HL-60 (cell line): ENCODE results near the gene RIN3.
A peak's percentile ranks its signal among the peaks of the same experiment; 100 is the strongest.

Source experiments
- DNase-seq, 2 experiments: peaks; one replicate each; pipeline ENCODE4 v3.0.0-alpha.2; 2010 to 2020; ENCODE audit warnings: low read depth in 1 of 2, low spot score in 1 of 2
- H3K27ac ChIP-seq: fragments of 250-450 bp; sonication (Bioruptor Pico); replicated peaks from 2 replicates; pipeline ENCODE4 v1.5.1; 2020; ENCODE audit warnings: mild to moderate bottlenecking, moderate library complexity
- H3K27me3 ChIP-seq: fragments of 250-450 bp; sonication (Bioruptor Pico); 2 replicates; pipeline ENCODE4 v1.5.1; 2021; ENCODE audit warnings: mild to moderate bottlenecking, moderate library complexity; ENCODE audit not compliant: insufficient read depth, poor library complexity, severe bottlenecking
- H3K4me3 ChIP-seq: replicated peaks from 2 replicates; pipeline ENCODE4 v1.5.1; 2011; ENCODE audit warnings: mild to moderate bottlenecking, control low read depth, low read length; ENCODE audit not compliant: insufficient read depth
- CTCF ChIP-seq: IDR thresholded peaks from one replicate; pipeline ENCODE4 v1.5.1; 2011; ENCODE audit warnings: low read length, control low read depth, inconsistent platforms; ENCODE audit not compliant: insufficient read depth
- GABPA ChIP-seq: IDR thresholded peaks from 2 replicates; pipeline ENCODE4 v1.6.1; 2012; ENCODE audit warnings: low read depth
- POLR2AphosphoS5 ChIP-seq: IDR thresholded peaks from 2 replicates; pipeline ENCODE4 v1.6.1; 2012; ENCODE audit warnings: low read depth
- REST ChIP-seq: IDR thresholded peaks from 2 replicates; pipeline ENCODE4 v1.6.1; 2012; ENCODE audit warnings: low read depth; ENCODE audit not compliant: insufficient replicate concordance
- SPI1 ChIP-seq: IDR thresholded peaks from 2 replicates; pipeline ENCODE4 v1.6.1; 2012; ENCODE audit warnings: low read depth, mild to moderate bottlenecking, borderline replicate concordance

RIN3 gene

GRCh38 chr14:92645841-92646478 is 132.4 kb downstream of the RIN3 start:
- H3K27ac ChIP-seq: peak overlapping the region; percentile 88

GRCh38 chr14:92646952-92647796 is 133.6 kb downstream of the RIN3 start:
- no peak for TF ChIP-seq POLR2AphosphoS5
- no peaks in the 10 kb centered on the region for H3K27me3 ChIP-seq
- peak overlapping the region; percentile 88 for H3K27ac ChIP-seq
- no peak overlapping the region for H3K4me3 ChIP-seq
- DNase-seq: no peak

More at GRCh38 chr14:92645841-92646478, 132.4 kb downstream of the RIN3 start:
- TF ChIP-seq SPI1: no peak
- no peak for TF ChIP-seq REST
- no peak for TF ChIP-seq GABPA
- no peak for TF ChIP-seq POLR2AphosphoS5
- no peak for TF ChIP-seq CTCF
- Histone ChIP-seq H3K4me3 (no peak overlapping the region), H3K27me3 (no peaks in the 10 kb centered on the region)
- DNase-seq: peak in 1 of 2 experiments; percentile 55

GRCh38 chr14:92647797-92648279 is 134.3 kb downstream of the RIN3 start:
- Histone ChIP-seq H3K27me3 (no peaks in the 10 kb centered on the region), H3K27ac (peak overlapping the region; percentile 88), H3K4me3 (no peak overlapping the region)
- peak in 1 of 2 experiments; percentile 85 for DNase-seq
- TF ChIP-seq POLR2AphosphoS5: no peak
- no peak for TF ChIP-seq GABPA
- peak; percentile 85 for TF ChIP-seq SPI1
- no peak for TF ChIP-seq REST
- no peak for TF ChIP-seq CTCF

GRCh38 chr14:92649066-92649465 is 135.5 kb downstream of the RIN3 start:
- H3K27ac ChIP-seq: peak overlapping the region; percentile 88
- no peak for DNase-seq
- no peaks in the 10 kb centered on the region for H3K27me3 ChIP-seq
- no peak overlapping the region for H3K4me3 ChIP-seq
- TF ChIP-seq GABPA (no peak), SPI1 (no peak), CTCF (no peak), POLR2AphosphoS5 (no peak), REST (no peak)
